ENCODE measurements around the gene KRTAP3-1.

- TF ChIP-seq CTCF (conservative IDR thresholded peaks at IDR 0.05; ENCODE audit: low read depth, low read length) (no peak), EZH2 (IDR thresholded peaks at IDR 0.05; ENCODE audit: borderline replicate concordance, low read depth, low read length, poor library complexity, severe bottlenecking) (no peak)
Observed at GRCh38 chr17:41015454-41015853, 6.5 kb upstream of the KRTAP3-1 start.

All from A673 (cell line).